ENCODE results near the gene ANKRD42.

The ANKRD42 gene

GRCh38 chr11:83294208-83294607 lies 100.7 kb downstream of the ANKRD42 start:
- DNase-seq = no peak

Data from DMS153 (cell line).